Measurements from ENCODE around the gene NDFIP2.

The NDFIP2 gene

DNA sequence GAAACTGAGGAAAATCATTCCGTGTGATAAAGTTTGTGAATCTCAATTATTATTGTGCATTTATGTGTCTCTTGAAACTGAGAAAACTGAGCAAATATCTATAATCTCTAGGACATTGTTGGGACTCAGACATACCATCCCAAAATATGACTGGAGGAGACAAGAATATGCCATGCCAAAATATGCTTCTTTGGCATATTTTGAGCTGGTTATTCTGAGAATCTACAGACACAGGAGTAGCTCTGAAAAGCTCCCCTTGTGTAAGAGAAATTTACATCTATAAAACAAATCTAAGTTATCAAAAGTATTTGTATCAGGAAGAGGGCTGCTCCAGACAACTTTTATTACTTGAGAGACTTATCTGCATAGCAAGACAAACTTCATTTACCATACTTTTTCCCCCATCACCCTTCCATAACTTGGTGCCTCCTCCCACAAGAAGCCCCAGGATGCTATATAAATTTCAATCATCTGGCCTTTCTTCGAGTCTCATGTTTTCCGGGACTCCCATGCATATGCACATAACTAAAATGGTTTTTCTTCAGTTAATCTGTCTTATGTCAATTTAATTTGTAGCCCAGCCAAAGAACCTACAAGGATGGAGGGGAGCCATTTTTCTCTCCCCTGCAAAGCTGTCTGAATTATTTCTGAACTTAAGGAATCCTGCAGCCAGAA, 28.6 kb upstream of the NDFIP2 start:
- TF ChIP-seq POLR2AphosphoS5 (IDR thresholded peaks at IDR 0.05; ENCODE audit: low read depth): no peak
- TF ChIP-seq, protein P1, sequence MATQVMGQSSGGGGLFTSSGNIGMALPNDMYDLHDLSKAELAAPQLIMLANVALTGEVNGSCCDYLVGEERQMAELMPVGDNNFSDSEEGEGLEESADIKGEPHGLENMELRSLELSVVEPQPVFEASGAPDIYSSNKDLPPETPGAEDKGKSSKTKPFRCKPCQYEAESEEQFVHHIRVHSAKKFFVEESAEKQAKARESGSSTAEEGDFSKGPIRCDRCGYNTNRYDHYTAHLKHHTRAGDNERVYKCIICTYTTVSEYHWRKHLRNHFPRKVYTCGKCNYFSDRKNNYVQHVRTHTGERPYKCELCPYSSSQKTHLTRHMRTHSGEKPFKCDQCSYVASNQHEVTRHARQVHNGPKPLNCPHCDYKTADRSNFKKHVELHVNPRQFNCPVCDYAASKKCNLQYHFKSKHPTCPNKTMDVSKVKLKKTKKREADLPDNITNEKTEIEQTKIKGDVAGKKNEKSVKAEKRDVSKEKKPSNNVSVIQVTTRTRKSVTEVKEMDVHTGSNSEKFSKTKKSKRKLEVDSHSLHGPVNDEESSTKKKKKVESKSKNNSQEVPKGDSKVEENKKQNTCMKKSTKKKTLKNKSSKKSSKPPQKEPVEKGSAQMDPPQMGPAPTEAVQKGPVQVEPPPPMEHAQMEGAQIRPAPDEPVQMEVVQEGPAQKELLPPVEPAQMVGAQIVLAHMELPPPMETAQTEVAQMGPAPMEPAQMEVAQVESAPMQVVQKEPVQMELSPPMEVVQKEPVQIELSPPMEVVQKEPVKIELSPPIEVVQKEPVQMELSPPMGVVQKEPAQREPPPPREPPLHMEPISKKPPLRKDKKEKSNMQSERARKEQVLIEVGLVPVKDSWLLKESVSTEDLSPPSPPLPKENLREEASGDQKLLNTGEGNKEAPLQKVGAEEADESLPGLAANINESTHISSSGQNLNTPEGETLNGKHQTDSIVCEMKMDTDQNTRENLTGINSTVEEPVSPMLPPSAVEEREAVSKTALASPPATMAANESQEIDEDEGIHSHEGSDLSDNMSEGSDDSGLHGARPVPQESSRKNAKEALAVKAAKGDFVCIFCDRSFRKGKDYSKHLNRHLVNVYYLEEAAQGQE (IDR thresholded peaks at IDR 0.05; ENCODE audit: insufficient replicate concordance, low read depth): no peak
- TF ChIP-seq SPI1 (IDR thresholded peaks at IDR 0.05; ENCODE audit: borderline replicate concordance, low read depth): no peak
- TF ChIP-seq, protein P2, sequence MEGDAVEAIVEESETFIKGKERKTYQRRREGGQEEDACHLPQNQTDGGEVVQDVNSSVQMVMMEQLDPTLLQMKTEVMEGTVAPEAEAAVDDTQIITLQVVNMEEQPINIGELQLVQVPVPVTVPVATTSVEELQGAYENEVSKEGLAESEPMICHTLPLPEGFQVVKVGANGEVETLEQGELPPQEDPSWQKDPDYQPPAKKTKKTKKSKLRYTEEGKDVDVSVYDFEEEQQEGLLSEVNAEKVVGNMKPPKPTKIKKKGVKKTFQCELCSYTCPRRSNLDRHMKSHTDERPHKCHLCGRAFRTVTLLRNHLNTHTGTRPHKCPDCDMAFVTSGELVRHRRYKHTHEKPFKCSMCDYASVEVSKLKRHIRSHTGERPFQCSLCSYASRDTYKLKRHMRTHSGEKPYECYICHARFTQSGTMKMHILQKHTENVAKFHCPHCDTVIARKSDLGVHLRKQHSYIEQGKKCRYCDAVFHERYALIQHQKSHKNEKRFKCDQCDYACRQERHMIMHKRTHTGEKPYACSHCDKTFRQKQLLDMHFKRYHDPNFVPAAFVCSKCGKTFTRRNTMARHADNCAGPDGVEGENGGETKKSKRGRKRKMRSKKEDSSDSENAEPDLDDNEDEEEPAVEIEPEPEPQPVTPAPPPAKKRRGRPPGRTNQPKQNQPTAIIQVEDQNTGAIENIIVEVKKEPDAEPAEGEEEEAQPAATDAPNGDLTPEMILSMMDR (IDR thresholded peaks at IDR 0.05; ENCODE audit: insufficient read depth, low read length): no peak
- TF ChIP-seq GABPA (IDR thresholded peaks at IDR 0.05; ENCODE audit: low read depth): no peak
- H3K27ac ChIP-seq (replicated peaks): no peak overlapping the region; the same call in 1 of the 2 replicates
- H3K27me3 ChIP-seq (ENCODE audit: insufficient read depth, poor library complexity, severe bottlenecking): no peaks in the 10 kb centered on the region
- DNase-seq (ENCODE audit: low read depth in 1 of 2, low spot score in 1 of 2): no peak
- H3K4me3 ChIP-seq (replicated peaks; ENCODE audit: insufficient read depth, low read length): no peak overlapping the region

DNA sequence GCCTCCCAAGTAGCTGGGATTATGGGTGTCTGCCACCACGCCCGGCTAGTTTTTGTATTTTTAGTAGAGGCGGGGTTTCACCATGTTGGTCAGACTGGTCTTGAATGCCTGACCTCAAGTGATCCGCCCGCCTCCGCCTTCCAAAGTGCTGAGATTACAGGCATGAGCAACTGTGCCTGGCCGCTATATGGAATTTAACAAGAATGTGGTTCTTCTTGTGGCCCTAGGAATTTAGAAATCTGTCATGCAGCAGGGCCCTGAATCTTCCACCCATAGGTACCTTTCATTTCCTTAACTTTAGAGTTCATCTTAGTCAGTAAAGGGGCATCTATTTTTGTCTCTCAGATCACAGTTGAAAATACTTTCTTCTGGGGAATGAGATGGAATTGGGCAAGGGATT, 25.6 kb upstream of the NDFIP2 start:
- DNase-seq (ENCODE audit: low read depth in 1 of 2, low spot score in 1 of 2): no peak
- TF ChIP-seq SPI1 (IDR thresholded peaks at IDR 0.05; ENCODE audit: borderline replicate concordance, low read depth) (no peak), GABPA (IDR thresholded peaks at IDR 0.05; ENCODE audit: low read depth) (no peak), POLR2AphosphoS5 (IDR thresholded peaks at IDR 0.05; ENCODE audit: low read depth) (no peak)
- TF ChIP-seq, protein P2 (IDR thresholded peaks at IDR 0.05; ENCODE audit: insufficient read depth, low read length): no peak
- TF ChIP-seq, protein P1 (IDR thresholded peaks at IDR 0.05; ENCODE audit: insufficient replicate concordance, low read depth): no peak
- no peak overlapping the region for H3K27ac ChIP-seq (replicated peaks)
- no peak overlapping the region for H3K4me3 ChIP-seq (replicated peaks; ENCODE audit: insufficient read depth, low read length)
- H3K27me3 ChIP-seq (ENCODE audit: insufficient read depth, poor library complexity, severe bottlenecking): no peaks in the 10 kb centered on the region

DNA sequence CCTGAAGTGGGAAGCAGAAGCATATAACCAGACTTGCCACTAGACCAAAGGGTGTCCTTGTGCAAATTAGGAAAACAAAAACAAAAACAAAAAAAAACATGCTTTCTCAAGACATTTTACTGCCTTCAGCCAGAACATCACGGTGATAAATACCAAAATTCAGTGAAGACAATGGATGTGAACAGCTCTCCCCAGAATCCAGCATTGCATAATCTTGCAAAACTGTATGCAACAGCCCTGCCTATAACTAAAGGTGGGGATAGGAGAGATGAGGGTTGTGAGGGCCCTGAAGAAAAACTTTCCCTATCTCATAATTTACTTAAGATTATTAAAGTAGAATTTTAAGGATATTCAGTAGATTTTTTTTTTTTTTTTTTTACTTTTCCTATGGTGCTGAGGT, 24.9 kb upstream of the NDFIP2 start:
- no peak overlapping the region for H3K4me3 ChIP-seq (replicated peaks; ENCODE audit: insufficient read depth, low read length)
- TF ChIP-seq, protein P2 (IDR thresholded peaks at IDR 0.05; ENCODE audit: insufficient read depth, low read length): no peak
- no peak for TF ChIP-seq POLR2AphosphoS5 (IDR thresholded peaks at IDR 0.05; ENCODE audit: low read depth)
- TF ChIP-seq GABPA (IDR thresholded peaks at IDR 0.05; ENCODE audit: low read depth): no peak
- TF ChIP-seq, protein P1 (IDR thresholded peaks at IDR 0.05; ENCODE audit: insufficient replicate concordance, low read depth): no peak
- no peak for DNase-seq (ENCODE audit: low read depth in 1 of 2, low spot score in 1 of 2)
- no peaks in the 10 kb centered on the region for H3K27me3 ChIP-seq (ENCODE audit: insufficient read depth, poor library complexity, severe bottlenecking)
- H3K27ac ChIP-seq (replicated peaks): no peak overlapping the region

Measured in HL-60 (cell line).